ENCODE results near the gene C1QTNF9. TPM values are rescaled to one million over a fixed set of nuclear protein-coding genes. Genes with fewer than 3 reads are reported as not detected.

Gene C1QTNF9
- total and polyA plus RNA-seq, 2 of the 8 experiments (the other 6 are each of a cell fraction or from before 2014, with no cell fraction given) = not detected

DNA sequence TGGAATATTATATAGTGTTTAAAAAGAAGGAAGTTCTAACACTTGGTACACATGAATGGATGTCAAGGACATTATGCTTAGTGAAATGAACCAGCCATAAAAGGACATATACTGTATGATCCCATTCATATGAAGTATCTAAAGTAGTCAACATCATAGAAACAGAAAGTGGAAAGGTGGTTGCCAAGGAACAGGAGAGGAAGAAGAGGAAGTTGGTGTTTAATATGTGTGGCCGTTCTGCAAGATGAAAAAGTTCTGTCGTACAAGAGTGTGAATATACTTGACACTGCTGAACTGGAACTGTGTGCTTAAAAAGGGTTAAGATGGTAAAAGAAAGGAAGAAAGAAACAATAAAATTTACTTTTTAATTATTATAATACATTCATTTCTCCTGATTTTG is 33.1 kb upstream of the C1QTNF9 start:
- Histone ChIP-seq H4K20me1 (replicated peaks in 1 of 2; ENCODE audit: control insufficient read depth in 1 of 2, insufficient read depth in 2 of 2, low read length in 2 of 2) (peaks cover 0 to 2% of the 10 kb centered on the region in 2 experiments), H3K56ac (replicated peaks; ENCODE audit: insufficient read length, low read depth, low read length) (no peak overlapping the region), H3K27me3 (replicated peaks in 1 of 4; ENCODE audit: control insufficient read depth in 3 of 4, extremely low read depth in 1 of 4, insufficient read depth in 3 of 4, low read length in 3 of 4) (no peaks in the 10 kb centered on the region), H3K4me2 (ENCODE audit: insufficient read depth in 1 of 2, low read depth in 2 of 2, low read length in 2 of 2) (no peak overlapping the region), H4K5ac (ENCODE audit: insufficient read length, low read depth, low read length) (no peak overlapping the region), H3K4me1 (replicated peaks in 1 of 4; ENCODE audit: control insufficient read depth in 3 of 4, insufficient read depth in 4 of 4, low read length in 3 of 4) (no peaks in the 10 kb centered on the region), H2BK12ac (ENCODE audit: low read depth, low read length) (no peak overlapping the region), H3K27ac (ENCODE audit: low read depth, low read length) (no peak overlapping the region), H3K79me1 (ENCODE audit: low read depth, low read length) (no peaks in the 10 kb centered on the region; the same call in 1 of the 2 replicates), H3K23me2 (ENCODE audit: low read depth, low read length) (no peaks in the 10 kb centered on the region), H3K14ac (ENCODE audit: insufficient read length) (no peak overlapping the region), H2BK5ac (ENCODE audit: low read depth, low read length) (no peak overlapping the region), H3K23ac (ENCODE audit: insufficient read length) (no peak overlapping the region), H3K4ac (replicated peaks; ENCODE audit: insufficient read length, low read depth, low read length) (no peak overlapping the region), H3K36me3 (ENCODE audit: control insufficient read depth in 2 of 4, insufficient read depth in 4 of 4, low read length in 3 of 4) (no peaks in the 10 kb centered on the region), H4K91ac (replicated peaks; ENCODE audit: insufficient read length, low read length) (no peak overlapping the region), H4K8ac (ENCODE audit: extremely low read depth, insufficient read depth, low read length) (no peak overlapping the region), H3K18ac (ENCODE audit: extremely low read depth, low read length) (no peak overlapping the region), H2AK5ac (ENCODE audit: low read depth, low read length) (no peak overlapping the region), H3K79me2 (ENCODE audit: control insufficient read depth in 1 of 2, insufficient read depth in 2 of 2, low read length in 2 of 2) (no peaks in the 10 kb centered on the region), H3K4me3 (ENCODE audit: extremely low read depth in 1 of 4, insufficient read depth in 2 of 4, low read depth in 3 of 4, low read length in 4 of 4) (no peak overlapping the region), H3K9ac (replicated peaks in 1 of 4; ENCODE audit: extremely low read depth in 1 of 4, low read depth in 3 of 4, low read length in 3 of 4) (no peak overlapping the region), H2AFZ (ENCODE audit: low read length) (no peak overlapping the region), H2BK15ac (ENCODE audit: low read length) (no peak overlapping the region), H3K9me3 (ENCODE audit: insufficient read depth in 2 of 2, low read depth in 1 of 2, low read length in 1 of 2) (no peaks in the 10 kb centered on the region), H2BK20ac (ENCODE audit: low read length) (no peak overlapping the region), H2BK120ac (replicated peaks; ENCODE audit: low read depth, low read length) (no peak overlapping the region)
- POLR2A ChIA-PET (ENCODE audit: partially characterized antibody) = no interaction called here
- TF ChIP-seq TCF12 (IDR thresholded peaks at IDR 0.05; ENCODE audit: low read depth, low read length) = no peak
- TF ChIP-seq HDAC2 (IDR thresholded peaks at IDR 0.05; ENCODE audit: borderline replicate concordance in 1 of 2, low read depth in 2 of 2, low read length in 2 of 2) = no peak
- TF ChIP-seq EGR1 (IDR thresholded peaks at IDR 0.05; ENCODE audit: borderline replicate concordance, low read depth, low read length) = no peak
- no peak for TF ChIP-seq ASH2L (IDR thresholded peaks at IDR 0.05; ENCODE audit: low read length)
- no peak for FAIRE-seq
- DNase-seq (ENCODE audit: low read depth in 1 of 2, low spot score in 2 of 2) = no peak
- 87% methylated on average over 2 of the region's 2 CpGs; no CpG with 5 or more reads in 1 of the 2 experiments for WGBS, 2 experiments (ENCODE audit: extremely low coverage in 1 of 2, insufficient coverage in 1 of 2, insufficient read length in 1 of 2, insufficient replicate concordance in 2 of 2, low coverage in 1 of 2, low lambda C conversion rate in 2 of 2, missing lambda C conversion rate in 1 of 2)
- CTCF ChIA-PET (ENCODE audit: partially characterized antibody) = no interaction called here
